Left colon (tissue), 2 donors: Measurements from ENCODE around the gene KRT75. TPM values are rescaled to one million over a fixed set of nuclear protein-coding genes. Genes with fewer than 3 reads are reported as not detected.
"Not testable (repeated sequence)": the region's sequence is repeated elsewhere in the genome, so short reads cannot be mapped to it uniquely, and the experiment has no call there.

Source experiments
- ATAC-seq: fragments of 200-7000 bp; cut with Tn5 transposase; one replicate; pipeline ENCODE4 v1.9.1; 2020; ENCODE audit warnings: mild to moderate bottlenecking, moderate library complexity
- DNase-seq, 2 donors: peaks; one replicate each; pipeline ENCODE4 v3.0.0-alpha.2; 2020
- intact Hi-C, 2 donors: fragments of 100-400 bp; cut with DNase I in 1 of 2; cut with micrococcal nuclease in 1 of 2; formaldehyde crosslinking; loops; one replicate each; pipeline versions ENCODE4 v1.11.2 to v1.14.0; 2022; cut with DNase I, micrococcal nuclease
- total RNA-seq, 2 donors: library from RNA; stranded (reverse); fragmentation: NEBNext Ultra II Directional; extraction: Animal tissue kit (Norgen Biotek cat#: 25700); gene quantifications; one replicate each; pipeline ENCODE4 v1.2.1, GENCODE V29; 2021
- donor health status: DM: no; HTN: no; CAD: no.
- donor health status: DM: yes; HTN: yes; CAD: no.

The KRT75 gene
- total RNA-seq, 2 donors from 2014 or later, result not detected

DNA sequence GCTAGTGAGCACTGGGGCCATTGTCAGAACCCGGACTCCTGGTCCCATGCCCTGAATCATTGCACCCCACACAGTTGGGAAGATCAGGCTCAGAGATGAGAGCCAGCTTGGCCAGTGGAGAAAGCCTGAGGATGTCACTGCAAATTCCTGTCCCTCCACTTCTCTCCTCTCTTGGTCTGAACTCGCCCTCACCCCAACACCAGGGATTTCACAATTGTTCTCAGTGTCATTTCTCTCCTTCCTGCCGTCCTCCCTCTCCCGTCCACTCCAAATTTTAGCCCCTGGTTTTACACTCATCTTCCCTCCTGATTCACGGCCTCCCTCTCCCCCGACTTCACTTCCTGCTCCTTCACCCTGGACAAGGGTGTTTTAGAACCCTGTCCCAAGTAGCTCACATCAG, 11.1 kb downstream of the KRT75 start:
- ATAC-seq (no peak), DNase-seq (no peak)
- intact Hi-C loops, result no loop called here

DNA sequence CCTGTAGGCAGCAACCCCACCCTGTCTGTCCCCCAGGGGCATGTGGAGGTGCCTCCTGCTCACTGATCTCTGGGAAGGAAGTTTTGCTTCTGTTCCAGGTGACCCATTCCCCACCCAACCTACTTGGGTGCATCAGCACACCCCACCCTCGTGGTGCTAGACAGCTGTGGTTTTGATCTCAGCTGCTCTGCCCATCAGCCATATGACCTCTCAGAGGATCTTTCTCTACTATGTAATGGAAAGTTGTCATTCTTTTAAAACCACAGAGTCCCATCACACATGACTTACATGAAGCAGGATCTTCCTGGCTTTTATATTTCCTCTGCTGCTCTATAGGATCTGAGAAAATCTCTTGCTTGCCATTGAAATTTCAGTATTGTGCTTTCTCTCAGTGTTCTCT, 14.5 kb downstream of the KRT75 start:
- intact Hi-C loops, result no loop called here

DNA sequence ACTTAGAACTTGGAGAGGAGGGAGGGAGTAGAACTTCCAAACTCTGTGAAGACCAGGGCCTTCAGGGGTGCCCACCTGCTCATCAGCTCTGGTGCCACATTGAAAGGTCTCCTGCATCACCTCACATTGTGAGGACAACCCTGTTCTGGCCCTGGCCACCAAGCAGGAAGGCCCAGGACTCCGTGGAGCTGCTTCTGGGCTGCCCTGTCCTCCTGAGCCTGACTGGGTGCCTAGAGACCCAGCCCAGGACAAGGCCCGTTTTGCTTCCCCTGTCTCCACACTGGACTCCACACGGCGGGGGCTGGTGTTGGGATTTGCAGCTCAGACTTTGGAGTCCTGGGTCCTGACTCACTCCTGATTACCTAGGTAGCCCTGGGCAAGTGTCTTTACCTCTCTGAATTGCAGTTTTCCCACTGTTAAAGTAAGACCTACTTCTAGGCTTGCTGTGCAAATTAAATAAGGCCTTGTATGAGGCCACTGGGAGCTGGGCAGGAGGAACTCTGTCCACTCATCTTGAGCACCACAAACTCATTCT, 15.5 kb downstream of the KRT75 start:
- intact Hi-C loops, result no loop called here
- ATAC-seq, result no peak

More for the DNA sequence above, 14.5 kb downstream of the KRT75 start:
- DNase-seq (no peak), ATAC-seq (no peak)

DNA sequence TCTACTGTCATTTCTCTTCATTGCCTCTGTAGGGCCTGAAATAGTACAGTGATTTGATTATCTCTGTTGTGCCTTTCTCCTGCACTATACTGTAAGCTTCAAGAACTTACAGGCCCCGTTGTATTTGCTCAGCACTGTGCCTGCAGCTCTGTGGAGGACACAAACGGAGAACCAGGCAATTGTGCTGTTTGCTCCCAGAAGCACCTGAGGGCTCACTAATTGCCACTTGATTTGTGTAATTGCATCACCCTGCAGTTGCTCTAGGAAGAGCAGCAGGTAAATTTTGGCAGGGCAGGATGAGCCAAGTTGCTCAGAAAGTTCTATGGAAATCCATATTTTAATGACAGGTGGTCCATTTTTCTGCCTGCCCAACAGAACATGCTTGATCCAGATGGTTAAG, 16.4 kb downstream of the KRT75 start:
- no peak for DNase-seq
- ATAC-seq, result no peak
- intact Hi-C loops, result no loop called here

More for the DNA sequence above, 15.5 kb downstream of the KRT75 start:
- DNase-seq, result no peak

DNA sequence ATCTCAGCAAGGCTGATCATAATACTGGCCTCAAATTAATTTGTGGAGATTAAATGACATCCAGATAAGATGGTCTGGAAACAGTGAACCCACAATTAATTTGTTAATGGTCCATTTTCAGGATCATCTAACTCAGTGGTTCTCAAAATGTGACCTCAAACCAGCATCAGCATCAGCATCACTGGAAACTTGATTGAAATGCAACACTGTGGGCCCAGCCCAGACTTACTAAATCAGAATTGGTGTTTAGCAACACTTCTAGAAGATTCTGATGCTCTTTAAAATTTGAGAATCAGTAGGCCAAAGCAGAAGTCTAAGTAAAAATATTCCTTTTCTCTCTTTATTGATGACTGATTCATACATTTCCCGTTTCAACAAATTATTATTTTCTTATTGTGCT, 17.4 kb downstream of the KRT75 start:
- ATAC-seq, result no peak
- intact Hi-C loops, result no loop called here
- no peak for DNase-seq

DNA sequence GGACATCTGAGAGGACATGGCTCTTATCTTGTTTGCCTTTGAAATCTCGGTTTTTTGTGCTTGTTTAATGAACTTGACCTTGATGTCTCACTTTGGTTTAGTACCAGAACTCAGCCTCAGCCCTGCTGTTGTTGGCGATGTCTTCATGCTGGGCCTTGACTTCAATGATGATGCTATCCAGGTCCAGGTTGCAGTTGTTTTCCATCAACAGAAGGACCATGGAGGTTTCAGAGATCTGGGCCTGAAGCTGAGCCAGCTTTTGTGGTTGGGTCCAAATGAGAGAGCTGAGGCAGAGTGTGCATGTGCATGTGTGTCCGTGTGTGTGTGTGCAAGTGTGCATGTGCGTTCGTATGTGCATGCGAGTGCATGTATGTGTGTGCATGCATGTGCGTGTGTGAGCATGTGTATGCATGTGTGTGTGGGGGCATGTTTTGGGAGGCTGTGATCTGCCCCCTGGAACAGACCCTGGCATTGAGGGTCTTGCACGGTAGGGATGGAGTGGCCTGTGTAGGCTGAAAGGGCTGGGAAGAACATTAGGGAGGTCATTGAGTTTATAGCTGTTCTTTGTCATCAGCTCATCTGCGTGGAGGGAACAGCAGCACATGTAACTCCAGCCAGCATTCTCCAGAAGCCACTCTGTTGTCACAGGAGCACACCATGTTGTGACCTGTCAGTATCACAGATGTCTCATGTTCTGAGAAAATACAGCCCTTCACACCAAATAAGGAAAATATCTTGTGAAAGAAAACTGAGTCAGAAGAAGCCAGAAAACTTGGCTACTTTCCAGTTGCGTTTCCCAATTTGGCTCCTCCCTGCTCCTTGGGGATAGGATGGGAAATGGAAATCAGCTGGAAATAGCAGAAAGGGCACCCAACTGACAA, 18.1 kb downstream of the KRT75 start:
- peak in 1 of 2 donors; percentile 32 for DNase-seq
- intact Hi-C loops, result no loop called here
- ATAC-seq, result no peak

DNA sequence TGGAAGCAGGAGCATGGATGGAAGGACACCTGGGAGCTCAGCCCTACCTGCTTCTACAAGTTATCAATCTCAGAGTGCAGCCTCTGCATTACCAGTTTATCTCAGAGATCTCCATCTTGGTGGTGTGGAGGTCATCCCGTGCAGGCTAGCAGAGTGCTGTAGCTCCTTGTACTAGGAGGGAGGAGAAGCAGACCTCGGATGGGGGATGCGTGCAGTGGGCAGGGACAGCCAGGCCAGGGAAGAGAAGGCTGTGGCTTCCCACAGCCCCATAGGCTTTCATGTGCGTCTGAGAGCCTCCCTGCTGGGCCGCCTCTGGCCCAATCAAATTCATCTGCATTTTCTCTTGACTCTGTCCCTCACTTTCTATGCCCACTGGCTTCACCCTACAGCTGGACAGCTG, 19.2 kb downstream of the KRT75 start:
- ATAC-seq (no peak), DNase-seq (no peak)
- intact Hi-C loops, result no loop called here

DNA sequence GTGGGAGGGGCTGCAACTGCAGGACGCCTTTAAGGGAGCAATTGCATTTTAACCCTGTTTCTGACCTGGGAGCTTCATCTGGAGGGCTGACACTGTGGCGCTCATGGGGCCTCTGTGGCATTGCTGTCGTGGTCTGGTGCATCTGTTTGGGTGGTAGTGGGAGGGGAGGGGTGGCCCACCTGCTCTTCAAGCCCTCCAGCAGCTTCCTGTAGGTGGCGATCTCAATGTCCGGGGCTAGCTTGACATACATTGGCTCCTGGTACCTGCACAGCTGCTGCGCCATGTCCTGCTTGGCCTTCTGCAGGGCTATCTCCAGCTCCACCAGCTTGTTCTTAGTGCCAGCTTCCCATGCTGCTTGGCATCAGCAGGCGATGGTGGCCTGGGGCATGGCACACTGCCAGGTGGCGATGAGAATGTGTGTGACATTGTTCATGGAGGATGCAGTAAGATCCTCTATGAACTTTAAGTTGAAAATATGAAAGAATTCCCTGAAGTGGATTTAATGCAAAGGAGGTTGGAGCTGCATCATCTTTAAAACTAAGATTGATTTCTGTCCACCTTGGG, 20.3 kb downstream of the KRT75 start:
- ATAC-seq (no peak), DNase-seq (no peak)
- intact Hi-C loops, result no loop called here

DNA sequence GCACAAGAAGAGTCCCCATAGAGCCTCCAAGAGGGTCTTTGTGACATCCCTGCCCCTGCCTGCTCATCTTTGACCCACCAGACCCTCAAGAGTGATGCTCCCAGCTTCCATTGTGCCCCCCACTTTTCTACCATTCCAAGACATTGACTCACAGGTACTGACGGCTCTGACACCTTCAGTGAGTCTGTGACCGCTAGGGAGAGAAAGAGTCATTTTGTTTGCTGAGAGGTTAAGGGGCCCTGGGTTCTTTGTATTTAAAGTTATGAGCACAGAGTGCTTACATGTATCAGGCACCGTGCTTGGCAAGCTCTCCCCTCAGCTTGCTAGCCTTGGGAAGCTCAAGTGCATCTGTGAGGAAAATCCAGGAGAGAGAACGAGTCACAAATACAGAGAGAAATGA, 21.0 kb downstream of the KRT75 start:
- intact Hi-C loops, result no loop called here
- ATAC-seq (no peak), DNase-seq (no peak)

DNA sequence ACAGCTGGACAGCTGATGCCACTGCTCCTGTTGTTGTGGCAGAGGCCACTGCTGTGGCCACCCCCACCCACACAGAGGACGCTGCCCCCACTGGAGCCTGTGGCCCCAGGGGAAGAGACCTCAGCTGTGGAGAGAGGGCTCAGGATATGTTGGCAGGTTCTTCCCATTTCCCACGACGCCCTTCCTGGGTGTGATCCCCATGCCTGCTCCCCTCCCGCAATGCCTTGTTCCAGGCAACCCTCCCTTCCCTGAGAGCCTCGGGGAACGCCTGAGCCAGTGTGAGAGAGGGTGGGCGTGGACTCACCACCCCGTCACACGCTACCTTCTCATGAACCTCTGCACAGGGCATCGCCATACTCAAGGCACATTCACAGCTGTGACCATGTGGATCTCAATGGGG, 22.4 kb downstream of the KRT75 start:
- no peak for ATAC-seq
- intact Hi-C loops, result no loop called here
- no peak for DNase-seq

DNA sequence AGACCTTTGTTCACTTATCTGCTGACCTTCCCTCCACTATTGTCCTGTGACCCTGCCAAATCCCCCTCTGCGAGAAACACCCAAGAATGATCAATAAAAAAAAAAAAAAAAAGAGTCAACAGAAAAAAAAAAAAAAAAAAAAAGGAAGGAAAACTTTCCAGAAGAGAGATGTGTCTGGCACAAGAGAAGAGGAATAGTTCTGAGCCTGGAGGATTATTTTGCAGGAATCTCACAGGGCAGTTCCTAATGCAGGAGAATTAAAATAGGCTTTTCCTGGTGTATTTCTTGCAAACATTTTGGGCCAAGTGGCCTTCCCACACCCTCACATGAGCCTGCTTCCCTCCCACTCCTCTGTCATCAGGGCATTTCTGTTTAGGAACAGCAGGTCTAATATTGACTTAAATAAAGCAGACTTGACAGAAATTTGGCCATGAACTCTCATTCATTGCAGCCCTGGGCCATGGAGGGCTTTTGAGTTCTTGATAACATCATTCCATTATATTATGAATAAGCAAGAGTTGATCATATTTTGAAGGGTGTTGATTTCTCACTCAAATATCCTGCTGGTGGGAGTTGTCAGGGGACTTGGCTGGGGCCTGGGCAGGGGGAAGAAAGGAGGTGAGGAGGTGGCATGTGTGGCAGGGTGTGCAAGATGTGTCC, 23.5 kb downstream of the KRT75 start:
- intact Hi-C loops, ATAC-seq: not testable (repeated sequence)

DNA sequence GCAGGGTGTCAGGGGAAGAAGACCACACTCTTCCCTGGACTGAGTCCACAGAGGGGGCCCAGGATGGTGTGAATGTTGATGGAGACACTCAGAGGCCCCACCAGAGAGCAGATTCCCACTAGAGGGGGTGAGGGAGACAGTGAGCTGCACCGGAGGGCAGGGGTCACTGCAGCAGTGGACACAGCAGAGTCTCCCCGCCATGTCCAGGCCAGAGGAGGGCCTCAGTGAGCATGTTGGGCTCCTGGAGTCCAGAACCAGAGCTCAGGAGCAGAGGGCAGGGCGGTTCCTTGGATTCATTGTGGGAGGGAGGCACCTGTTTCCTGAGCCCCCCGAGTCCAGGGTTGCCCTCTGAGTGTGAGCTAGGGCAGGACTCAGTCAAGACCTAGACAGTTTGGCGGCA, 26.3 kb downstream of the KRT75 start:
- DNase-seq, result no peak
- no peak for ATAC-seq
- intact Hi-C loops, result no loop called here

More for the DNA sequence above, 23.5 kb downstream of the KRT75 start:
- not testable (repeated sequence) for DNase-seq

DNA sequence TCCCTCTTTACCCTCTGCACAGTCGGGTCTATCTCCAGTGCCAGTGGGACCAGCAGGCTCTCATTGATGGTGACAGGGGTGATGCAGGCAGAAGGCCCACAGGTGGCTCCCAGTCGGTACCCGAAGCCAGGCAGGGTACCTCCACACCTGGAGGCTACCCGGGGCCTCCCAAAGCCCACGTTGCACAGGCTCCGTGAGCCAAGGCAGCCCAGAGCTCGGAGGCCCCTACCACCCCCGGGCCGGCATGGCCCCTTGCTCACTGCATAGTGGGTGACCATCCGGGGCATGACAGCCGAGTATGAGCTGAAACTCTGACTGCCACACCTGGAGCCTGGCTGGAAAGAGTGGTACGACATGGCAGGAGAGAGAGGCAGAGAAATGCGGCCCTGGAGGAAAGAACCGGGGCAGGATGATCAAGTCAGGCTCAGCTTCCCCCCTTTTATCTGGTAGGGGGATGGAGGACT, 28.2 kb downstream of the KRT75 start, which contains the start of gene KRT82:
Gene KRT82 (minus strand): TSS at position 414 of the 464 bp plus-strand sequence. CDS start 58 bp downstream, at position 356.
- no peak for ATAC-seq
- intact Hi-C loops, result no loop called here

DNA sequence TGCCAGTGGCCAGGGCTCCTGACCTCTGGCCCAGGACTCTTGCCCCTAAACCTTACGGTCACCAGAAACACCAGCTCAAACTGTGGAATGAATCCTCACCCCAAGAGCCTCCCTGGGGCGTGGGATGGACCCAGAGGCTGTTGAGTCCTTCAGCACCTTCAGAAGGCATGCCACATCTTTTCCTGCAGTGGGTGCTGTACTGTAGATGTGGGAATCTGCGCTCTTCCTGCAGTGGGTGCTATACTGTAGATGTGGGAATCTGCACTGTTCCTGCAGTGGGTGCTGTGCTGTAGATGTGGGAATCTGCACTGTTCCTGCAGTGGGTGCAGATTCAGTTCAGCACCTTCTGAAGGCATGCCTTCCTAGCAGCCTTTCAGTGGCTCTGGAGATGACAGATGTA, 29.2 kb downstream of the KRT75 start:
- intact Hi-C loops, result no loop called here
- DNase-seq (no peak), ATAC-seq (no peak)

More for the DNA sequence above, 28.2 kb downstream of the KRT75 start, which contains the start of gene KRT82:
- no peak for DNase-seq

DNA sequence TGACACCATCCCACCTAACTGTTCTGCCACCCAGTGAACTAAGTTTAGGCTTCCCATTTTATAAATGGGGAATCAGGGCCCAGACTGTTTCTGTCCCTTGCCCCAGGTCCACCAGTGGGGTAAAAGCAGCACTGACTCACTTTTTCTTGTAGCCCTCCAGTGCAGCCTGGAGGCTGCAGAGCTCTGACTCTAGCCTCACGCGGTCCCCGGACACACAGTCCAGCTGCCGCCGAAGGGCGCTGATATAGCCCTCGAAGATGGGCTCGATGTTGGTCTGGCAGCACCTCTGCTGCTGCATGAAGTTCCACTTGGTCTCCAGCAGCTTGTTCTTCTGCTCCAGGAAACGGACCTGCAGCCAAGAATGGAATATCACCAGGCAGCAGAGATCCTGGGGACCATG, 30.6 kb downstream of the KRT75 start:
- intact Hi-C loops, result no loop called here
- DNase-seq, result no peak
- no peak for ATAC-seq

DNA sequence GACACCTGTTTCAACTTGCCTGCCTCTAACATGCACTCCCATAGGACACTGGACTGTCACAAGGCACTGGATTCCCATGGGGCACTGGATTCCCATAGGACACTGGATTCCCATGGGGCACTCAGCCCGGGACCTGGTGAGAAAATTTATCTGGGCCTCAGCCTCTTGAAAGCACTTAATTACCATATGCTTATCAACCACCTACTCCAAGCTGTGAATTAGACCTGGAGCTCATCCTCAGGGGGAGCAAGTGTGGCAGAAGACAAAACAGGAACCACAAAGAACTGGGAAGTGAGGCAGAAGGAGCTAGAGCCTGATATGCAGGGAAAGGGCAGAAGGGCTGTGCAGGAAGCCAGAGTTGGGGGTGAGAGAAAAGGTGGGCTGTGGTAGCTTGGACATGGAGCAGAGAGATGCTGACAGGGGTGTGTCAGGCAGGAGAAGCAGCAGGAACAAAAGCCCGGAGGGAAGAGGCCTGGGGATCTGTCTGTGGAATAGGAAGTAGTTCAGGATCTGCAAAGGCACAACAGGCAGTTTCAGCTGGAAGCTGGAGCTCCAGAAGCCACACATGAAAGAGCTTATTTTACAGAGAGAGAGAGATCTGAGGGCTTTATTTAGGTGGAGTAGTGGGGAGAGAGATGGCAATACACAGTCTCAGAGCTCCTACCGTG, 31.2 kb downstream of the KRT75 start:
- intact Hi-C loops, result no loop called here
- DNase-seq (no peak), ATAC-seq (no peak)

DNA sequence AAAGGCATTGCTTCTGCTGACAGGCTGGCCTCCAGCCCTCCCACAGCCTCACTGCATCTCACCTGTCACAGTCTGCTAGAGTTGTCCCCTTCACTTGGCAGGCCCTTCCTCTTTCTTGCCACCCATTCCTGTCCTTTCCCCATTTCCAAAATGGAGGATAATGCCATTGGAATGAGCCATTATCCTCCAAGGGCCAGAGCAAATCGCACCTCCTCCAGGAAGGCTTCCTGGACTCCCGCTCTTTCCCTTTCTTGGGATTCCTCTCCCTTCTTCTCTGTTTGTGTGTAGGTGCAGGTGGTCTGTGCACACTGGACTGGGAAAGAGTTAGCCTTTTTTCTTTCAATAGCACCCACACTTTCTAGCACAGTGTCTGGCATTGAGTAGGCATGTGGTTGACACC, 31.8 kb downstream of the KRT75 start:
- DNase-seq, result no peak
- no peak for ATAC-seq
- intact Hi-C loops, result no loop called here

DNA sequence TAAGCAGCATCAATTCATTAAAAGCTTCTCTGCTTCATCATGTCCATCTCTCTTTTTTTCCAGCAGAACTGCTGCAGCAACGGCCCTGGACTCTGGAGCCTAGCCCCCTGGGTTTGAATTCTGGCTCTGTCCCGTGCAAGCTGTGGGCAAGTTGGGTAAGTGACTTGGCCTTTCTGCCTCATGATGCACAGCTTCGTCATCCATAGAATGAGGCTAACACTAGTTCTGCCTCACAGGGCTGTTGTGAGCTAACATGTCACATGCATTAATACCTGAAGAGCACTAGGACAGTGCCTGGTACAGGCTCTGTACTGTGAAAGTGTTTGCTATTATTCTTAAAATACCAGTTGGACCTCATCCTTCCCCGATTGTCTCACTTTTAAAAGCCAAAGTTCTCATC, 32.2 kb downstream of the KRT75 start:
- intact Hi-C loops, result no loop called here
- ATAC-seq (no peak), DNase-seq (no peak)

DNA sequence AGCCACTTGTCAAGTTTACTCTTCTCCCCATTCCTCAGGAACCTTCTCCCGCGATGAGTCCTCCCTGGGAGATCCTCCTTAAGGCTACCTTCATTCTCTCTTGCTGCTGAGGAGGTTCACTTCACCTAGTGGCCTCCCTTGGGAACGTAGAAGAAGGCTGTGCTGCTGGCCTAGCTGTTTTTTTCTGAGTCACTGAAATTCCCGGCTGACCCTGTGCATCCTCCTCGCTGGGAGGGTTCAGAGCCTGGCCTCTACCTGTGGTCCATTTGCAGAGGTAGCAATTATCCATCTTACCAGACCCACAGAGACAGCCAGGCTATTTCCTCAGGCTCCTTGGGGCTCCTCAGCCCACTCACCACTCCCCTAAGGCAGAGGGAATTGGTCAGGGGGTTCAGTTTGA, 32.6 kb downstream of the KRT75 start:
- DNase-seq, result no peak
- ATAC-seq, result no peak
- intact Hi-C loops, result no loop called here
